COLO668 (cell line): ENCODE measurements around the gene SLC35A1.
"Not testable (repeated sequence)": the region's sequence is repeated elsewhere in the genome, so short reads cannot be mapped to it uniquely, and the experiment has no call there.

Experiments
- DNase-seq: peaks from one replicate; lab custom pipeline; 2025; ENCODE audit not compliant: unreplicated experiment; lab: John Stamatoyannopoulos, UW

The SLC35A1 gene, protein sequence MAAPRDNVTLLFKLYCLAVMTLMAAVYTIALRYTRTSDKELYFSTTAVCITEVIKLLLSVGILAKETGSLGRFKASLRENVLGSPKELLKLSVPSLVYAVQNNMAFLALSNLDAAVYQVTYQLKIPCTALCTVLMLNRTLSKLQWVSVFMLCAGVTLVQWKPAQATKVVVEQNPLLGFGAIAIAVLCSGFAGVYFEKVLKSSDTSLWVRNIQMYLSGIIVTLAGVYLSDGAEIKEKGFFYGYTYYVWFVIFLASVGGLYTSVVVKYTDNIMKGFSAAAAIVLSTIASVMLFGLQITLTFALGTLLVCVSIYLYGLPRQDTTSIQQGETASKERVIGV

GRCh38 chr6:87472525-87473418 lies at the start of gene SLC35A1:
Gene SLC35A1, plus strand, starts transcription at chr6:87472974. Its CDS starts 30 bp downstream, at chr6:87473004.
- peak; percentile 73 for DNase-seq

GRCh38 chr6:87426789-87427188 lies 46.0 kb upstream of the SLC35A1 start:
- no peak for DNase-seq

GRCh38 chr6:87430499-87430898 lies 42.3 kb upstream of the SLC35A1 start:
- DNase-seq = no peak

DNA sequence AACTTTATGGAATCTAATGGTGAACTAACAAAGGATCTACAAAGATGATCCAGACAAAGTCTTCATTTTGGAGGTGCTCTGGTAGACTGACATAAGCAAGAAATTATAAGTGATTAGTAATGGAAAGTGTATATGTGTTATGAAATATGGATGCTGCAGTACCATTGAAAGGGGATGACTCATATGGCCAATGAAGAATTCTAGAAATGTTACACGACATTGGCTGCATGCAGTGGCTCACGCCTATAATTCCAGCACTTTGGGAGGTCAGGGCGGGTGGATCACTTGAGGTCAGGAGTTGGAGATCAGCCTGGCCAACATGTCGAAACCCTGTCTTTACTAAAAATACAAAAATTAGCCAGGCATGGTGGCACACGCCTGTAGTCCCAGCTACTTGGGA lies 41.5 kb upstream of the SLC35A1 start:
- DNase-seq = no peak

DNA sequence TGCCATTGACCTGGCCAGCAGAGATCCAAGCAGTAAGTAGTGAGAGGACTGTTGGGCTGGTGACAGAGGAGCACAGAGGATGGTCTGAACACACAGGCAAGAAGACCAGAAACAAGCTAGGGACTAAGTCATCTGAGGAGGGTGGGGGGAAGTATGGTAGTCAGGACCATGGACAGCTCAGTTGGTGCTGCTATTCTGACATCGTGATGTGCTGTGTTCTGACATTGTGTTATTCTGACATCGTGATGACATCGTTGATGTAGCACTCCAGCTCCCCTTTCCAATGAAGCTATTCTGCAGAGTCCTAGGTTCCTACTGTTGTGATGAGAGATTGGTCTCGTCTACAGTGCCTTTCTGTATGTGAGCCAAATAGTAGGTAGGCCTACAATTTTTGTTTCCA lies 36.3 kb upstream of the SLC35A1 start:
- no peak for DNase-seq

GRCh38 chr6:87441711-87442110 lies 31.1 kb upstream of the SLC35A1 start:
- no peak for DNase-seq

DNA sequence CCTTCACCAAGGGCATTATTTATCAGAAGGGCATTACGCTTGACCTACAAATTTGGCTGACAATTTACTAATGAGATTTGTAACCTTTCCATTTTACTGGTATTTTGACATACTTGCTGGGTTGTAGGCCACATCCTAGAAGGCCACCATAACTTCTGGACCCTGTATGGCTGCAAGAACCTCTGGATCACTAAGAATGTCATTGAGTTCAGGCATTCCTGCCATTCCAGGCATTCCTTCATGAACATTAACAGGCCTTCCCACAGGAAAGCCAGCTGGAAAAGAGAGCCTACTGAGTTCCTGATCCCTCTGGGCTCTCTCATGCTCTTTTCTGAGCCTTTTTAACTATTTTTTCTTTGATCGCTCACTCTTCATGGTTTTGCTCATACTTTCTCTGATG lies 28.4 kb upstream of the SLC35A1 start:
- no peak for DNase-seq

- no peak for DNase-seq
Observed at GRCh38 chr6:87465051-87465450, 7.7 kb upstream of the SLC35A1 start.

DNA sequence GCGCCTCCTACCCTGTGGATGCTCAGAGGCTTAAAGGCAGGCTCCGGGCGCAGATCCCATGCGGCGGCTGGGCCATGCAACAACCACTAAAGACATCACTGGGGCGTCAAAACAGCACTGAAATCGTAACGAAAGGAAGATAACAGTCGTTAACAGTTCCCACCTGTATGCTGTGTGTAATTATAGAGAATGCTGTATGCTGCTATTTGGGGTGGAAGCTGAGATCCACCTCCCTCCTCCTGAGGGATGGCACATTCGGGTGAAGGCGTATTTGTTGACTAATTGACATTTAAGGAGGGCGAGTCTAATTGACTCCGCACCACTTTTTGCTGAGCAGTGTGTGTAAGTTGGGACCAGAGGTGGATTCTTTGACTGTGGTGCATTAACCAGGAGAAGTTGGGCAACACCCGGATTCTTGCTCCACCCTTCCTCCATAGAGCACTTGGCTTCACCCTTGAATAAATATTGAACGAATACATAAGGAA lies 687 bp downstream of the SLC35A1 start:
- DNase-seq = no peak

DNA sequence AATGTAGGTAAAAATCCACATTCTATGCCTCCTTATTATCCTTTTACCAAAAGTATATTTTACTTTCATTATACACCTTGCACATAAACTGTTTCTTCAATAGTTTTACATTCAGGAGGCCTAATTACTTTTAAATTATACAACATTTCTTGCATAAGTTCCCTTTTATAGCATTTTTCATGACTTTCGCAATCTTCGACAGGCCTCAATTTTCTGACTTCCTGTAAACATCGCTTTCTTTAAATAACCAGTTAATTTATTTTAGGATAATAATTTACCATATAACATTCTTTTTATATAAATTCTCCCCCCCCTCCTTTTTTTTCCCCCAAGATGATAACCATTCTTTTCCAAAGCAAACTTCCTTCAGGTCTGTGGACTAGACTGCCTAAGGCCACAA lies 9.2 kb downstream of the SLC35A1 start:
- DNase-seq = no peak

- DNase-seq = no peak
Observed at GRCh38 chr6:87482366-87482765, 9.6 kb downstream of the SLC35A1 start.

DNA sequence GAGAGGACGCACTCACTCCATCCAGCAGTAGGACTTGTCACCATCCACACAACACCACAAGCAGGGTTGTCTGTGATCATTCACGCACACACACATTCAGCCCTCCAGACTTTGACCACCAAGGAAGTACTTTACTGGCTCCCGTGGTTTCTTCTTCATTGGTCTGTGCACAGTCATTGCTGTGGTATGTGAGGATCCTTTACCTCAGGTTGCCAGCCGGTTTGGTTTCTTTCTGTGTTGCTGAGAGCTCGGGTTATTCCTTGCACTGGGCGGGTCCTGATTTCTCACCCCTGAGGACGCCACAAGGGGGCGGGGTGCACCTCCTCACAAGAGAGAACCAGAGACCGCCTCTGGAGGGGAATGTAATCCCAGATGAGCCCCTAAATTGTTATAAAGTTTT lies 11.2 kb downstream of the SLC35A1 start:
- peak; percentile 6 for DNase-seq

GRCh38 chr6:87484491-87484890 lies 11.7 kb downstream of the SLC35A1 start:
- DNase-seq = no peak

DNA sequence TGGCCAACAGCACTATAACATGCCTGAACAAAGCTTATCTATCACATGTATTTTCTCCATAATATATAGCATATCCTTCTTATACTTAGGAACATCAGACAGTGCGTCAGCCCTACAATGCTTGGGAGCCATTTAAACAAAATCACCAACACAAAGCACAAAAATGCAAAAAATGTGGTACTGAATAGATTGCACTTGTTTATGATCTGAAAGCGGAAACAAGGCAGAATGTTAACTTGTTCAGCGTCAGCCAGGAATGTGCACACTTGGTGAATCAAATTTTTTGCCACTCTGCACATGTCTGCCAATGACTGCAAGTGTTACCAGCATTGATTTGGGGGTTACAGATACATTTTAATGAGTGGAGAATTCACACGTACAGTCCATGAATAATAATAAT lies 14.8 kb downstream of the SLC35A1 start:
- no peak for DNase-seq

GRCh38 chr6:87489326-87489725 lies 16.6 kb downstream of the SLC35A1 start:
- not testable (repeated sequence) for DNase-seq

- no peak for DNase-seq
Observed at GRCh38 chr6:87494761-87495422, 22.1 kb downstream of the SLC35A1 start.

DNA sequence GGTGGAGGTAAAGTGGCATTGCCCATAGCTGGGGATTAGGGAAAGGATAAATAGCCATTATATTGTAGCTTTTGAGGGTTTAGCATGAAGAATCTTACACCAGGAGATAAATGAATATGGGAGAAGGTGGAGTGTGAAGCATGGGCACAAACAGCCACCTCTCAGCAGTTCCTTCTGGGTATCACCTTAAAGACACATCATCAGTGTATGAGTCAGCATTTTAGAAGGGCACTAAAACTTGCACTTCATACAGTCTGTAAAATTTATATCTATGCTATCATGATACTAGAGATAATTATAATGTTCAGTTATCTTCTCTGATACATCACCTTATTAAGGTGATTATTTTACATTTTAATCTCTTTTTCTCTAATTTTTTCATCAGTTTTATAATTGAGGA lies 25.3 kb downstream of the SLC35A1 start:
- no peak for DNase-seq

DNA sequence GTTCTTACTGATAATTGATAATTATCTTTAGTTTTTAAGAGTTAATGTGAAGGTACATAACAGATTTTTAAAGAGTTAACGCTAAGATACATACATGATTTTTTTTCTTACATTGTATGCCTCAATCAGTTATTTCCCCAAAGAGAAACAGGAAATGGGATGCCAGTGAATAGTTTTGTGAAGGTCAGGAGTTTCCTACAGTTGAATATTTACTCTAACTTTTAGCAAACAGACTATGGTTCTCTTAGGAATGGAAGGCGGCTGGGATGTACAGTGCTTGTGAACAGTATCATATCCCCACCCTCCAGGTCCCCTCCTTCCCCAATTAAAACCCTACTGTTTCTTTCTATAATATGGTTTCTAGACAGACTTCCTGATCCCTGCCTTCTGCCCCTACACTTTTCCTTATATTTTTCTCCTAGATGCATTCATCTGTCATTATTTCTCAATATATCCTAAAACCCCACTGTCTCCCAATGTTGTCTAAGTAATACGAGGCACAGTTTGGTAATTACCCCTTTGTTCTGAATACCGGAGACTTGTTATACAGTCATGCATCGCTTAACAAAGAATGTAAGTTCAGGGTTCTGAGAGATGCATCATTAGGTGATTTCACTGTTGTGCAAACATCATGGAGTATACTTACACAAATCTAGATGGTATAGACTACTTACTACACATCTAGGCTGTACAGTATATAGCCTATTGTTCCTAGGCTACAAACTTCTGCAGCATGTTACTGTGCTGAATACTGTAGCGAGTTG lies 29.2 kb downstream of the SLC35A1 start:
- DNase-seq = no peak

DNA sequence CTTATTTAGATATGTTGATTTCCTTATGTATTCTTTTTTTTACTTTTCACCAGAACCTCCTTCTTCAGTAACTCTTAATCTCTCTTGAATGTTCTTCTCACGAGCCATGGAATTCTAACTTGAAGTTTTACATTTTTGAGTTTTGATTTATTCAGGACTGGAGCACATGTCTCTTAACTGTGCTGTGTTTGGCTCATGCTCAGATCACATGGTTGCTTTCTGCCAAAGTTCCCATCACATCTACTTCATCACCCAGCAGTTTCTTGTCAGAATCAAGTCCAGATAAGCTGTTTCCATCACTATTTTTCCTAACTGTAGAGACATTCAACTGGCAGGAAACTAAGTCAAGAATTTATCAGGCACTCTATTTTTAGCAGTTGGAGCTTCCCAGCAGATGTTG lies 31.7 kb downstream of the SLC35A1 start:
- no peak for DNase-seq

DNA sequence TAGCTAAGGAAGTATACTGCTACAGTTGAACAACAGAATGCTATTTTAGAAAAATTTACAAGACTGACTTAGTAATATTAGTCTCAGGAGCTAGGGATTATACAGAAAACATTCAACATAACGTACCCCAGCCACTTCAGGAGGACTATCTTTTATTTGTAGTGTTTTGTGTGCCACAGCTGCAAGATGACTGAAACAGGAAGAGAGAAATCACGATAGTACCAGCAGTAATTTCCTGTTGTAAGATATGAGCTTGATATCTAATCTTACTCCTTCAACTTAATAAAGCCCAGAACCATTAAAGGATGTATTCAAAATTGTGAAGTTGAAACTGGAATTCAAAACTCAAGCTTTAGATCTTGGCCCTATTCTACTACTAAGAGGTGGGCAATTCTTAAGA lies 42.1 kb downstream of the SLC35A1 start:
- no peak for DNase-seq

DNA sequence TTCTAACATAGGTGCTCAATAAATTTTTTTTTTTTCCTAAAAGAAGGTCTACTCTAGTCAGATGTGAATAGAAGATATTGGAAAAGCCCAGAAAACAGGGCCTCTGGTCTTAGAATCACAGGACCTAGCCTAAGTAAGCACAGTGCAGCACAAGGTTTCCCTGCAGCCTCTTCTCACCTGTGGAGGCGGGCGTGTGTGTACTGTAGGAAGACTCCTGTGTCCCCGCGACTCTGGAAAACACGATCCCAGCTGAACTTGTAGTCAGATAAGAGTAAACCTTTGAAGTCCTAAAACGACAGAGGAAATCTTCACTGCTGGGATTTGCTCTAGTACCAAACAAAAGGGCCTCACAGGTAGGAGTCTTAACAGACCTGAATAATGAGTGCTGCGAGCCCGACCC lies 45.7 kb downstream of the SLC35A1 start:
- DNase-seq = no peak
